MM.1S (cell line): Measurements from ENCODE around the gene C1QTNF5.

Source experiments
- DNase-seq: peaks from one replicate; pipeline ENCODE4 v3.0.0-alpha.2; 2015
- H2AFZ ChIP-seq: fragments of 300-600 bp; sonication (generic); 2 replicates; pipeline ENCODE4 v1.6.0; 2016; ENCODE audit warnings: antibody characterized with exemption, low read length
- H3F3A ChIP-seq: fragments of 300-600 bp; sonication (generic); 2 replicates; pipeline ENCODE4 v1.6.1; 2016; ENCODE audit warnings: mild to moderate bottlenecking, antibody characterized with exemption, low read length, moderate library complexity, mixed read lengths; ENCODE audit not compliant: insufficient read depth
- H3K27ac ChIP-seq: fragments of 300-600 bp; sonication (generic); 2 replicates; pipeline ENCODE4 v1.5.1; 2016; ENCODE audit warnings: mild to moderate bottlenecking, low read length
- H3K27me3 ChIP-seq: fragments of 300-600 bp; sonication (generic); replicated peaks from 2 replicates; pipeline ENCODE4 v1.6.0; 2016; ENCODE audit warnings: low read length; ENCODE audit not compliant: insufficient read depth
- H3K36me3 ChIP-seq: fragments of 300-600 bp; sonication (generic); replicated peaks from 2 replicates; pipeline ENCODE4 v1.6.1; 2016; ENCODE audit warnings: mild to moderate bottlenecking, low read length, mixed read lengths; ENCODE audit not compliant: insufficient read depth
- H3K4me1 ChIP-seq: fragments of 300-600 bp; sonication (generic); 2 replicates; pipeline ENCODE4 v1.6.1; 2016; ENCODE audit warnings: low read length, mixed read lengths
- H3K4me2 ChIP-seq: fragments of 300-600 bp; sonication (generic); 2 replicates; pipeline ENCODE4 v1.6.0; 2016; ENCODE audit warnings: low read depth, low read length
- H3K4me3 ChIP-seq: fragments of 300-600 bp; sonication (generic); 2 replicates; pipeline ENCODE4 v1.5.1; 2016; ENCODE audit warnings: low read length, mixed read lengths
- H3K79me2 ChIP-seq: fragments of 300-600 bp; sonication (generic); 2 replicates; pipeline ENCODE4 v1.6.1; 2016; ENCODE audit warnings: mixed run types, low read length, mixed read lengths
- H3K9ac ChIP-seq: fragments of 300-600 bp; sonication (generic); 2 replicates; pipeline ENCODE4 v1.6.1; 2016; ENCODE audit warnings: low read length, mixed read lengths
- H3K9me2 ChIP-seq: fragments of 300-600 bp; sonication (generic); replicated peaks from 2 replicates; pipeline ENCODE4 v1.6.1; 2016; ENCODE audit warnings: mild to moderate bottlenecking, low read length, mixed read lengths; ENCODE audit not compliant: insufficient read depth
- H3K9me3 ChIP-seq: fragments of 300-600 bp; sonication (generic); replicated peaks from 2 replicates; pipeline ENCODE4 v1.6.1; 2016; ENCODE audit warnings: mild to moderate bottlenecking, low read length, mixed read lengths; ENCODE audit not compliant: insufficient read depth
- H4K20me1 ChIP-seq: fragments of 300-600 bp; sonication (generic); 2 replicates; pipeline ENCODE4 v1.6.1; 2016; ENCODE audit warnings: mild to moderate bottlenecking, low read length, moderate library complexity, mixed read lengths; ENCODE audit not compliant: insufficient read depth
- EZH2 ChIP-seq: fragments of 300-600 bp; sonication (generic); optimal IDR thresholded peaks from 2 replicates; pipeline ENCODE3; 2017; ENCODE audit warnings: low read depth, mild to moderate bottlenecking, antibody characterized with exemption, low read length, mixed read lengths
- EZH2phosphoT487 ChIP-seq: fragments of 300-600 bp; sonication (generic); IDR thresholded peaks from 2 replicates; pipeline ENCODE4 v1.6.1; 2018; ENCODE audit warnings: antibody characterized with exemption, low read length
- TF ChIP-seq, protein P1 (sequence below): fragments of 300-600 bp; sonication (generic); IDR thresholded peaks from 2 replicates; pipeline ENCODE4 v1.5.1; 2016; ENCODE audit warnings: antibody characterized with exemption, low read length, mixed read lengths

The C1QTNF5 gene

DNA sequence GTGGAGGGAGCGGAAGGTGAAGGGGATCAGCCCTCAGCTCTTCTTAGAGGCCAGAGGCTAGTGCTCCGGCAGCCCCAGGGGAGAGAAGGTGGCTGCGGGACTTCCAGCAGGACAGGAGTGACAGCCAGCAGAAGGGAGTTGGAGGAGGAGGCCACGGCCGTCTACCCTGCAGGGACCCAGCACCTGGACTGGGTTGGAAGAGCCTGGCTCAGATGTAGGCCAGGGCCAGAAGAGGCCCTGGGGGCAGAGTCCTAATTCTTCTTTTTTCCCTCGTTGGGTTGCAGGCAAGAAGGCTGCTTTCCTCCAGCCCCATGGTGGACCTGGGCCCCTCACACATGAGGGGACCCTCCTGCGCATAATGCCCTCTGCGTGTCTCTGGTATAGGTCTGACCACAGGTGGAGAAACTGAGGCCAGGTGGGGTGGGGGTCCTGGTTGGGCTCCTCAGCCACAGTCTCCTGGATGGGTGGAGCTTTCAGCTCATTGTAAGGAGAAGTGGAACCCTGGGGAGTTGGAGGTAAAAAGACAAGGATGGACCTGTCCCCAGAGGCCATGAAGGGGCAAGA is 21.5 kb downstream of the C1QTNF5 start:
- Histone ChIP-seq H3F3A (peaks cover 7% of the 10 kb centered on the region; the same call in 1 of the 2 replicates), H3K9me3 (no peaks in the 10 kb centered on the region), H2AFZ (no peak overlapping the region), H3K27ac (no peak overlapping the region), H3K4me2 (no peak overlapping the region), H3K4me3 (no peak overlapping the region), H3K36me3 (no peaks in the 10 kb centered on the region), H3K9me2 (no peaks in the 10 kb centered on the region), H3K79me2 (no peaks in the 10 kb centered on the region), H3K27me3 (peaks cover 37% of the 10 kb centered on the region), H3K4me1 (peaks cover 21% of the 10 kb centered on the region), H3K9ac (no peak overlapping the region), H4K20me1 (no peaks in the 10 kb centered on the region)
- TF ChIP-seq, protein P1, sequence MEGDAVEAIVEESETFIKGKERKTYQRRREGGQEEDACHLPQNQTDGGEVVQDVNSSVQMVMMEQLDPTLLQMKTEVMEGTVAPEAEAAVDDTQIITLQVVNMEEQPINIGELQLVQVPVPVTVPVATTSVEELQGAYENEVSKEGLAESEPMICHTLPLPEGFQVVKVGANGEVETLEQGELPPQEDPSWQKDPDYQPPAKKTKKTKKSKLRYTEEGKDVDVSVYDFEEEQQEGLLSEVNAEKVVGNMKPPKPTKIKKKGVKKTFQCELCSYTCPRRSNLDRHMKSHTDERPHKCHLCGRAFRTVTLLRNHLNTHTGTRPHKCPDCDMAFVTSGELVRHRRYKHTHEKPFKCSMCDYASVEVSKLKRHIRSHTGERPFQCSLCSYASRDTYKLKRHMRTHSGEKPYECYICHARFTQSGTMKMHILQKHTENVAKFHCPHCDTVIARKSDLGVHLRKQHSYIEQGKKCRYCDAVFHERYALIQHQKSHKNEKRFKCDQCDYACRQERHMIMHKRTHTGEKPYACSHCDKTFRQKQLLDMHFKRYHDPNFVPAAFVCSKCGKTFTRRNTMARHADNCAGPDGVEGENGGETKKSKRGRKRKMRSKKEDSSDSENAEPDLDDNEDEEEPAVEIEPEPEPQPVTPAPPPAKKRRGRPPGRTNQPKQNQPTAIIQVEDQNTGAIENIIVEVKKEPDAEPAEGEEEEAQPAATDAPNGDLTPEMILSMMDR = no peak
- TF ChIP-seq EZH2 = no peak
- DNase-seq = no peak

DNA sequence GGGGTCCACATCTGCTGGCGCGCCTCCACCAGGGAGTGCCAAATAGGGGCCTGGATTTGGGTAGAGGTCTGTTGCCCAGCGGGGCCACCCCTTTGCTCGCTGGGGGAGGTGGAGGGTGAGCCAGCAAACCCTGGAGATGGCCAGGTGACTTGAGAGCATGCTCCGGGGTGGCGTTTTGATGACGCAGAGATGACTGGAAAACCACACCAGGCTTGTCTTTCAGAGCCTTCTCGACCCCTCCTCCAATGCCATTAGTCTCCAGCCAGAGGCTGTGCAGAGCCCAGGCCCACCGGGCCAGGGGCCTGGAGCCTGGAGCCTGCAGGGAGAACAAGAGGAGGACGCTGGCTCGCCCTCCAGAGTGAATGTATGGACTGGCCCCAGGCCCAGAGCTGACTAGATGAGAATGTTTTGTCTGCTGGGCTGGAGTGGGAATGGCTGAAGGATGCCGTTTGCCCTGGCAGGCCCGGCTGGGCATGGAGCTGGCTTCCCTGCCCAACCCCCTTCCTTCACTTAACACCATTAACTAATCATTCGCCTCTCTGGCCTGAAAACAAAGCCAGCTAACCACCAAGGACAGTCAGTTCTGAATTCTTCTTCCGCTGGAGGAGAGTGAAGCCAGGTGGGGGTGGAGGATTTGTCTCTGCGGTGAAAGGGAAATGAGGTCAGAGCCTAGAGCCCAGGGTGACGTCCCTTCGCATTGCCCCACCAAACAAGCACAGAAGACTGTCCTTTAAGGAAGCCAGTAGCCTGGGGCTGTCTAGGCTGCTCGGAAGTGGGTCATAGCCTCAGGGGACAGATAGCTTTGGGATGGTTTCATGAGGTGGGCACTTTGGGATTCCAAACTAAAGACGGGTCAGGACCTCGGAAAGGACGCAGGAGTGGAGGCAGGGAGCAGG is 22.2 kb downstream of the C1QTNF5 start:
- Histone ChIP-seq H3K27me3 (peaks cover 37% of the 10 kb centered on the region), H3K4me2 (no peak overlapping the region), H3K9me3 (no peaks in the 10 kb centered on the region), H3K4me1 (peaks cover 21% of the 10 kb centered on the region), H3K36me3 (no peaks in the 10 kb centered on the region), H3K4me3 (no peak overlapping the region), H3K27ac (no peak overlapping the region), H2AFZ (no peak overlapping the region), H3F3A (peaks cover 7% of the 10 kb centered on the region; the same call in 1 of the 2 replicates), H3K9me2 (no peaks in the 10 kb centered on the region), H3K79me2 (no peaks in the 10 kb centered on the region), H3K9ac (no peak overlapping the region), H4K20me1 (no peaks in the 10 kb centered on the region)
- TF ChIP-seq EZH2 (no peak), EZH2phosphoT487 (no peak)
- TF ChIP-seq, protein P1 = no peak
- no peak for DNase-seq

DNA sequence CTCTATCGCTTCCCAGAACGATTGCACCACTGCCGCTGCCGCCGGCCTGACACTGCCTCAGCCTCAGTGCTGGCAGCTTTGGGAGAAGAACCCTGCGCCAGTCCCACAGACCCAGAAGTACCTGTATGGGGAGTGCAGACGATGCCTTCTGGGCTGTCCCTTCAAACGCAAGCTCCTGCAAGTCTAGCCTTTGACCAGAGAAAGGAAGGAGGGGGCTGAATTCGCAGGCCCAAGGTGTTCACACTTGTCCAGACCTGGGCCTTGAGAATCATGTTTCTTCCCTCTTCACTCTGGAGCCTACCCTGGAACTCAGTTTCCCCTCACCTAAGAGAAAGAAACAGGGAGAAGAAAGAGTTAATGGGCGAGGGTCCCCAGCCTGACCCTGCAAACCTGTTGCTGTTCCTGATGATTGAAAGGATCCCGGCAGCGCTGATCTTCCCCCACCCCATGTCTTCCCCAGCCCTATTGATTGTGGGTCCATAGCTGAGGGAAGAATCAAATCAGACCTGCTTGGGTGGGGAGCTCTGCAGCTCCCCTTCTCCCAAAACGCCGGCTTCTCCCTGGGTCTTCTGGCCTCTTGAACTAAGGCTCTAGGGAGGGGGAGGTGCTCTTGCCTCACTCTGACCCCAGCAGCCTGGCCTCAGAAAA is 23.0 kb downstream of the C1QTNF5 start:
- Histone ChIP-seq H3K4me2 (no peak overlapping the region), H3K4me3 (no peak overlapping the region), H3K79me2 (no peaks in the 10 kb centered on the region), H3K36me3 (no peaks in the 10 kb centered on the region), H3K9me3 (no peaks in the 10 kb centered on the region), H2AFZ (no peak overlapping the region), H3K9ac (no peak overlapping the region), H3K4me1 (peaks cover 21% of the 10 kb centered on the region), H3K27ac (no peak overlapping the region), H3K9me2 (no peaks in the 10 kb centered on the region), H4K20me1 (no peaks in the 10 kb centered on the region), H3F3A (peaks cover 7% of the 10 kb centered on the region; the same call in 1 of the 2 replicates), H3K27me3 (peaks cover 37% of the 10 kb centered on the region)
- TF ChIP-seq EZH2phosphoT487 = no peak
- TF ChIP-seq EZH2 = no peak
- TF ChIP-seq, protein P1 = no peak
- no peak for DNase-seq
